Cardiac septum (tissue), 1 donor: Measurements from ENCODE around the gene ENPP4. TPM values are rescaled to one million over a fixed set of nuclear protein-coding genes. Genes with fewer than 3 reads are reported as not detected.

Source experiments
- DNase-seq: peaks from one replicate; pipeline ENCODE4 v3.0.0-alpha.2; 2020; ENCODE audit warnings: low spot score
- intact Hi-C: fragments of 100-400 bp; cut with DNase I; formaldehyde crosslinking; loops from one replicate; pipeline ENCODE4 v1.14.0; 2022
- total RNA-seq: library from RNA; stranded (reverse); fragmentation: NEBNext Ultra II Directional; extraction: Animal tissue kit (Norgen Biotek cat#: 25700); gene quantifications from one replicate; pipeline ENCODE4 v1.2.1, GENCODE V29; 2021
- donor health status: DM: no; HTN: no; CAD: no.

Gene ENPP4
- total RNA-seq, 1 donor from 2014 or later = 18.1 TPM

DNA sequence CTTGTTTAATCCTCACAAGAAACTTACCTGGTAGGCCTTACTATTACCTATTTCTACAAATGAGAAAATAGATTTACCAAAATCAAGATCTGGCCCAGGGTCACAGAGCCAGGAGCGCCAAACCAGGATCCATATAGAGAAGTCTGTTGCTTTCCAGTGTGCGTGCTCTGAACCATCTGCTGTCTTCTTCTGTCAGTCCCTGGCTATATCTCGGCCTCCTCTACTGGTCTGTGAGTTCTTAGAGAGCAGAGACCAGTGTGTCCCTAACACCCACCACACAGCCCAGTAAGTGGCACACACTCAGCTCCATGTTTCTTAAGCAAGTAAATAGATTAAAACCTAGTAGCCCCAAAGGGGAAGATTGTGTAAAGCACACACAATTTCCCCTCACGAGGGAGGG, 59.9 kb downstream of the ENPP4 start:
- intact Hi-C loops = no loop called here
- no peak for DNase-seq

- intact Hi-C loops = no loop called here
- DNase-seq = no peak
Observed at GRCh38 chr6:46190889-46191288, 61.1 kb downstream of the ENPP4 start.

GRCh38 chr6:46191961-46192360, 62.2 kb downstream of the ENPP4 start:
- intact Hi-C loops = no loop called here
- DNase-seq = no peak

Other genes starting within 250 kb of the ENPP4 start
- gene CLIC5, start 114.1 kb upstream of the ENPP4 start, total RNA-seq = 376 TPM
- gene ENPP5, start 41.0 kb downstream of the ENPP4 start, total RNA-seq = 2.9 TPM